ENCODE results near the gene ITGB1BP1.

DNA sequence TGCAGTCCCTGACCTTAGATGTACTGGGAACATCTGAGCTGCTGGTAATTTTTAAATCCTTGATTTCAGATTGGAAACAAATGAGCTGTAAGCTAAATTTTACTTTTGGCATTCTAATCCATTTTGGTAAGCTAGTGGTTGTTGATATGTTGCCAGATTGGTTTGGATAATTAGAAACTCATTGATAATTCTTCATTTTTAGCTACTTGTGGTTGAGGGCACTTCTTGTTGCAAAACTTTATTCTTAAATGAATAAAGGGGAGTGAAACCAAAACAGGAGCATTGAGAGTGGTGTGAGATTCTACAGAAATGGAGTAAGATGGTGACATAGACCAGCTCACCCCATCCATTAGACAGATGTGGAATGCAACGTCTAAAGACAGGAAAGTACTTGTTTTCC, 64.5 kb downstream of the ITGB1BP1 start:
- TF ChIP-seq, protein P1, sequence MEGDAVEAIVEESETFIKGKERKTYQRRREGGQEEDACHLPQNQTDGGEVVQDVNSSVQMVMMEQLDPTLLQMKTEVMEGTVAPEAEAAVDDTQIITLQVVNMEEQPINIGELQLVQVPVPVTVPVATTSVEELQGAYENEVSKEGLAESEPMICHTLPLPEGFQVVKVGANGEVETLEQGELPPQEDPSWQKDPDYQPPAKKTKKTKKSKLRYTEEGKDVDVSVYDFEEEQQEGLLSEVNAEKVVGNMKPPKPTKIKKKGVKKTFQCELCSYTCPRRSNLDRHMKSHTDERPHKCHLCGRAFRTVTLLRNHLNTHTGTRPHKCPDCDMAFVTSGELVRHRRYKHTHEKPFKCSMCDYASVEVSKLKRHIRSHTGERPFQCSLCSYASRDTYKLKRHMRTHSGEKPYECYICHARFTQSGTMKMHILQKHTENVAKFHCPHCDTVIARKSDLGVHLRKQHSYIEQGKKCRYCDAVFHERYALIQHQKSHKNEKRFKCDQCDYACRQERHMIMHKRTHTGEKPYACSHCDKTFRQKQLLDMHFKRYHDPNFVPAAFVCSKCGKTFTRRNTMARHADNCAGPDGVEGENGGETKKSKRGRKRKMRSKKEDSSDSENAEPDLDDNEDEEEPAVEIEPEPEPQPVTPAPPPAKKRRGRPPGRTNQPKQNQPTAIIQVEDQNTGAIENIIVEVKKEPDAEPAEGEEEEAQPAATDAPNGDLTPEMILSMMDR (IDR thresholded peaks at IDR 0.05), result no peak
- TF ChIP-seq EZH2phosphoT487 (IDR thresholded peaks at IDR 0.05; ENCODE audit: borderline replicate concordance, low read depth) (no peak), EP300 (IDR thresholded peaks at IDR 0.05; ENCODE audit: borderline replicate concordance in 1 of 2, low read depth in 1 of 2, low read length in 1 of 2) (no peak), CHD2 (IDR thresholded peaks at IDR 0.05; ENCODE audit: low read length, partially characterized antibody) (no peak), FOXM1 (IDR thresholded peaks at IDR 0.05; ENCODE audit: low read depth) (no peak), RCOR1 (IDR thresholded peaks at IDR 0.05; ENCODE audit: low read length) (no peak), TAF1 (IDR thresholded peaks at IDR 0.05; ENCODE audit: borderline replicate concordance, low read depth, low read length) (no peak), RAD21 (IDR thresholded peaks at IDR 0.05; ENCODE audit: low read length) (no peak)
- TF ChIP-seq, protein P2, sequence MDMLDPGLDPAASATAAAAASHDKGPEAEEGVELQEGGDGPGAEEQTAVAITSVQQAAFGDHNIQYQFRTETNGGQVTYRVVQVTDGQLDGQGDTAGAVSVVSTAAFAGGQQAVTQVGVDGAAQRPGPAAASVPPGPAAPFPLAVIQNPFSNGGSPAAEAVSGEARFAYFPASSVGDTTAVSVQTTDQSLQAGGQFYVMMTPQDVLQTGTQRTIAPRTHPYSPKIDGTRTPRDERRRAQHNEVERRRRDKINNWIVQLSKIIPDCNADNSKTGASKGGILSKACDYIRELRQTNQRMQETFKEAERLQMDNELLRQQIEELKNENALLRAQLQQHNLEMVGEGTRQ (IDR thresholded peaks at IDR 0.05; ENCODE audit: borderline replicate concordance, low read depth, low read length), result no peak
- TF ChIP-seq, protein P3, sequence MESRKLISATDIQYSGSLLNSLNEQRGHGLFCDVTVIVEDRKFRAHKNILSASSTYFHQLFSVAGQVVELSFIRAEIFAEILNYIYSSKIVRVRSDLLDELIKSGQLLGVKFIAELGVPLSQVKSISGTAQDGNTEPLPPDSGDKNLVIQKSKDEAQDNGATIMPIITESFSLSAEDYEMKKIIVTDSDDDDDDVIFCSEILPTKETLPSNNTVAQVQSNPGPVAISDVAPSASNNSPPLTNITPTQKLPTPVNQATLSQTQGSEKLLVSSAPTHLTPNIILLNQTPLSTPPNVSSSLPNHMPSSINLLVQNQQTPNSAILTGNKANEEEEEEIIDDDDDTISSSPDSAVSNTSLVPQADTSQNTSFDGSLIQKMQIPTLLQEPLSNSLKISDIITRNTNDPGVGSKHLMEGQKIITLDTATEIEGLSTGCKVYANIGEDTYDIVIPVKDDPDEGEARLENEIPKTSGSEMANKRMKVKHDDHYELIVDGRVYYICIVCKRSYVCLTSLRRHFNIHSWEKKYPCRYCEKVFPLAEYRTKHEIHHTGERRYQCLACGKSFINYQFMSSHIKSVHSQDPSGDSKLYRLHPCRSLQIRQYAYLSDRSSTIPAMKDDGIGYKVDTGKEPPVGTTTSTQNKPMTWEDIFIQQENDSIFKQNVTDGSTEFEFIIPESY (IDR thresholded peaks at IDR 0.05; ENCODE audit: borderline replicate concordance, low read depth), result no peak

Data from SK-N-SH (cell line).